ENCODE results near the gene KMT2E.

The KMT2E gene

GRCh38 chr7:104982308-104983075 is 31.5 kb upstream of the KMT2E start (continued):
- TF ChIP-seq OSR1 (CRISPR knock-in tag; IDR thresholded peaks at IDR 0.05): no peak
- TF ChIP-seq TCF4 (CRISPR knock-in tag; IDR thresholded peaks at IDR 0.05; ENCODE audit: borderline replicate concordance): no peak

GRCh38 chr7:104983076-104983577 is 30.9 kb upstream of the KMT2E start:
- no peak for ATAC-seq
- TF ChIP-seq ZNF565 (CRISPR knock-in tag; conservative IDR thresholded peaks at IDR 0.05; ENCODE audit: low read depth) (no peak), GLIS3 (CRISPR knock-in tag; IDR thresholded peaks at IDR 0.05) (0 out of 2 replicates have a peak, but pooled peaks have one; percentile 31)
- TF ChIP-seq, protein P1, sequence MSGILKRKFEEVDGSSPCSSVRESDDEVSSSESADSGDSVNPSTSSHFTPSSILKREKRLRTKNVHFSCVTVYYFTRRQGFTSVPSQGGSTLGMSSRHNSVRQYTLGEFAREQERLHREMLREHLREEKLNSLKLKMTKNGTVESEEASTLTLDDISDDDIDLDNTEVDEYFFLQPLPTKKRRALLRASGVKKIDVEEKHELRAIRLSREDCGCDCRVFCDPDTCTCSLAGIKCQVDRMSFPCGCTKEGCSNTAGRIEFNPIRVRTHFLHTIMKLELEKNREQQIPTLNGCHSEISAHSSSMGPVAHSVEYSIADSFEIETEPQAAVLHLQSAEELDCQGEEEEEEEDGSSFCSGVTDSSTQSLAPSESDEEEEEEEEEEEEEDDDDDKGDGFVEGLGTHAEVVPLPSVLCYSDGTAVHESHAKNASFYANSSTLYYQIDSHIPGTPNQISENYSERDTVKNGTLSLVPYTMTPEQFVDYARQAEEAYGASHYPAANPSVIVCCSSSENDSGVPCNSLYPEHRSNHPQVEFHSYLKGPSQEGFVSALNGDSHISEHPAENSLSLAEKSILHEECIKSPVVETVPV (CRISPR knock-in tag; IDR thresholded peaks at IDR 0.05): no peak

- peak; percentile 95 for ATAC-seq
Measured at GRCh38 chr7:104983578-104984539, 30.1 kb upstream of the KMT2E start.

More at GRCh38 chr7:104983578-104984539, 30.1 kb upstream of the KMT2E start:
- TF ChIP-seq ARNTL (CRISPR knock-in tag; IDR thresholded peaks at IDR 0.05; ENCODE audit: borderline replicate concordance, low read depth) (no peak), ISL1 (CRISPR knock-in tag; IDR thresholded peaks at IDR 0.05) (no peak), RARB (CRISPR knock-in tag; IDR thresholded peaks at IDR 0.05) (no peak; the same call in 1 of the 2 replicates), TOX (CRISPR knock-in tag; IDR thresholded peaks at IDR 0.05; ENCODE audit: borderline replicate concordance) (no peak; the same call in 1 of the 2 replicates), BACH2 (CRISPR knock-in tag; IDR thresholded peaks at IDR 0.05; ENCODE audit: borderline replicate concordance) (no peak), TSHZ2 (CRISPR knock-in tag; IDR thresholded peaks at IDR 0.05) (0 out of 2 replicates have a peak, but pooled peaks have one; percentile 65), ESRRG (CRISPR knock-in tag; IDR thresholded peaks at IDR 0.05) (no peak), ZNF565 (CRISPR knock-in tag; conservative IDR thresholded peaks at IDR 0.05; ENCODE audit: low read depth) (0 out of 2 replicates have a peak, but pooled peaks have one; percentile 44), SNAI2 (CRISPR knock-in tag; IDR thresholded peaks at IDR 0.05) (0 out of 2 replicates have a peak, but pooled peaks have one; percentile 55), ZFP3 (CRISPR knock-in tag; IDR thresholded peaks at IDR 0.05) (peak; percentile 94), TCF4 (CRISPR knock-in tag; IDR thresholded peaks at IDR 0.05; ENCODE audit: borderline replicate concordance) (no peak), ZFP30 (CRISPR knock-in tag; IDR thresholded peaks at IDR 0.05) (no peak), CSDC2 (CRISPR knock-in tag; IDR thresholded peaks at IDR 0.05) (0 out of 2 replicates have a peak, but pooled peaks have one; percentile 76), ZNF70 (CRISPR knock-in tag; IDR thresholded peaks at IDR 0.05) (no peak), GLIS3 (CRISPR knock-in tag; IDR thresholded peaks at IDR 0.05) (peak; percentile 81; the same call in 1 of the 2 replicates), OSR1 (CRISPR knock-in tag; IDR thresholded peaks at IDR 0.05) (no peak), CREB5 (CRISPR knock-in tag; IDR thresholded peaks at IDR 0.05; ENCODE audit: low read depth) (peak; percentile 68; the same call in 1 of the 2 replicates), ZC3H10 (CRISPR knock-in tag; IDR thresholded peaks at IDR 0.05) (no peak), ZNF8 (CRISPR knock-in tag; IDR thresholded peaks at IDR 0.05) (0 out of 2 replicates have a peak, but pooled peaks have one; percentile 41), POU6F1 (CRISPR knock-in tag; IDR thresholded peaks at IDR 0.05; ENCODE audit: borderline replicate concordance, low read depth) (no peak), PPARA (CRISPR knock-in tag; IDR thresholded peaks at IDR 0.05; ENCODE audit: borderline replicate concordance) (no peak)
- TF ChIP-seq, protein P1 (CRISPR knock-in tag; IDR thresholded peaks at IDR 0.05): peak; percentile 53; the same call in 1 of the 2 replicates
- TF ChIP-seq, protein P2, sequence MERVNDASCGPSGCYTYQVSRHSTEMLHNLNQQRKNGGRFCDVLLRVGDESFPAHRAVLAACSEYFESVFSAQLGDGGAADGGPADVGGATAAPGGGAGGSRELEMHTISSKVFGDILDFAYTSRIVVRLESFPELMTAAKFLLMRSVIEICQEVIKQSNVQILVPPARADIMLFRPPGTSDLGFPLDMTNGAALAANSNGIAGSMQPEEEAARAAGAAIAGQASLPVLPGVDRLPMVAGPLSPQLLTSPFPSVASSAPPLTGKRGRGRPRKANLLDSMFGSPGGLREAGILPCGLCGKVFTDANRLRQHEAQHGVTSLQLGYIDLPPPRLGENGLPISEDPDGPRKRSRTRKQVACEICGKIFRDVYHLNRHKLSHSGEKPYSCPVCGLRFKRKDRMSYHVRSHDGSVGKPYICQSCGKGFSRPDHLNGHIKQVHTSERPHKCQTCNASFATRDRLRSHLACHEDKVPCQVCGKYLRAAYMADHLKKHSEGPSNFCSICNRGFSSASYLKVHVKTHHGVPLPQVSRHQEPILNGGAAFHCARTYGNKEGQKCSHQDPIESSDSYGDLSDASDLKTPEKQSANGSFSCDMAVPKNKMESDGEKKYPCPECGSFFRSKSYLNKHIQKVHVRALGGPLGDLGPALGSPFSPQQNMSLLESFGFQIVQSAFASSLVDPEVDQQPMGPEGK (CRISPR knock-in tag; IDR thresholded peaks at IDR 0.05; ENCODE audit: borderline replicate concordance): peak; percentile 60; the same call in 1 of the 2 replicates

Measured in SK-N-SH treated with all-trans-retinoic acid at 6 μM for 48 hours (cell line).